ENCODE results near the gene NOS3.

NOS3 gene

GRCh38 chr7:150980663-150981062 is 10.2 kb upstream of the NOS3 start:
- DNase-seq: no peak

- no peak for DNase-seq
These were observed 9.2 kb upstream of the NOS3 start for GRCh38 chr7:150981644-150982043.

- DNase-seq: no peak
These were observed 8.5 kb upstream of the NOS3 start for GRCh38 chr7:150982351-150982750.

- peak; percentile 58 for DNase-seq
These were observed 6.9 kb upstream of the NOS3 start for GRCh38 chr7:150983893-150984368.

GRCh38 chr7:150986099-150986512 is 4.7 kb upstream of the NOS3 start:
- peak; percentile 69 for DNase-seq

- DNase-seq: no peak
These were observed 4.3 kb upstream of the NOS3 start for GRCh38 chr7:150986556-150986955.

- peak; percentile 78 for DNase-seq
These were observed 2.3 kb upstream of the NOS3 start for GRCh38 chr7:150988230-150989226.

- no peak for DNase-seq
These were observed 1.4 kb upstream of the NOS3 start for GRCh38 chr7:150989456-150989855.

GRCh38 chr7:150992051-150992640 is 1.3 kb downstream of the NOS3 start:
- DNase-seq: no peak

- DNase-seq: peak; percentile 37
These were observed 2.1 kb downstream of the NOS3 start for GRCh38 chr7:150992833-150993302.

- DNase-seq: no peak
These were observed 2.7 kb downstream of the NOS3 start for GRCh38 chr7:150993511-150993910.

- no peak for DNase-seq
These were observed 3.5 kb downstream of the NOS3 start for GRCh38 chr7:150994141-150994837.

GRCh38 chr7:150994838-150995510 is 4.2 kb downstream of the NOS3 start:
- DNase-seq: no peak

- DNase-seq: no peak
These were observed 5.7 kb downstream of the NOS3 start for GRCh38 chr7:150996376-150997074.

- DNase-seq: no peak
These were observed 6.3 kb downstream of the NOS3 start for GRCh38 chr7:150997075-150997511.

- DNase-seq: no peak
These were observed 7.0 kb downstream of the NOS3 start for GRCh38 chr7:150997817-150998216.

- no peak for DNase-seq
These were observed 7.5 kb downstream of the NOS3 start for GRCh38 chr7:150998341-150998740.

- DNase-seq: no peak
These were observed 8.2 kb downstream of the NOS3 start for GRCh38 chr7:150999001-150999400.

GRCh38 chr7:150999497-151000230 is 8.8 kb downstream of the NOS3 start:
- peak; percentile 66 for DNase-seq

- DNase-seq: no peak
These were observed 10.2 kb downstream of the NOS3 start for GRCh38 chr7:151000897-151001495.

GRCh38 chr7:151001546-151001945 is 10.7 kb downstream of the NOS3 start:
- no peak for DNase-seq
